K562 (cell line): ENCODE results near the gene MCC. TPM values are rescaled to one million over a fixed set of nuclear protein-coding genes. Genes with fewer than 3 reads are reported as not detected.

Experiments used
- ATAC-seq: fragments of 200-7000 bp; cut with Tn5 transposase; 3 replicates; pipeline ENCODE4 v1.9.1; 2020; ENCODE audit warnings: moderate library complexity
- BruUV-seq: library from RNA; stranded (reverse); fragments of 400-500 nt; replicated peaks from 2 replicates; lab custom pipeline; 2021; lab: Mats Ljungman, UMichigan
- CTCF ChIA-PET: fragments of 300-600 bp; formaldehyde crosslinking; extraction: SDS; loops from one replicate; lab custom pipeline; 2021; ENCODE audit warnings: low intra/inter-chr PET ratio; lab: Yijun Ruan, JAX
- POLR2A ChIA-PET: fragments of 300-600, 350-650 bp; sonication (Branson Sonifier 250); formaldehyde crosslinking; extraction: SDS; loops from one replicate; lab custom pipeline; 2021; ENCODE audit warnings: antibody characterized with exemption, inconsistent platforms; lab: Yijun Ruan, JAX
- DNase-seq, 4 experiments: peaks; one replicate each; pipeline versions ENCODE4 v3.0.0 to v3.0.0-alpha.2; 2011 to 2018; ENCODE audit warnings: low spot score in 3 of 4, mixed read lengths in 3 of 4; ENCODE audit errors: extremely low read depth in 1 of 4
- FAIRE-seq: peaks from 2 replicates; lab custom pipeline; 2011; peaks lifted over from hg19 to GRCh38; lab: Jason Lieb, UNC
- H2AFZ ChIP-seq: 2 replicates; pipeline ENCODE4 v1.6.0; 2011; ENCODE audit warnings: low read depth, low read length, control low read depth, inconsistent platforms
- H3K27ac ChIP-seq: fragments of 200-600 bp; 3 replicates; pipeline ENCODE4 v1.8.0; 2011; ENCODE audit warnings: low read depth, mild to moderate bottlenecking, control low read depth, inconsistent platforms, low read length, moderate library complexity, mixed read lengths; ENCODE audit errors: extremely low read depth
- H3K27me3 ChIP-seq, 2 experiments: fragments of 300-600 bp in 1 of 2; 2 replicates in 1 of 2; 3 replicates in 1 of 2; pipeline versions ENCODE4 v1.6.0 to v1.8.0; 2011; ENCODE audit warnings: inconsistent platforms in 2 of 2, low read length in 2 of 2, mild to moderate bottlenecking in 1 of 2, mixed read lengths in 1 of 2, moderate library complexity in 1 of 2; ENCODE audit not compliant: control insufficient read depth in 2 of 2, insufficient read depth in 2 of 2
- H3K36me3 ChIP-seq: fragments of 300-600 bp; 3 replicates; pipeline ENCODE4 v1.8.0; 2011; ENCODE audit warnings: mild to moderate bottlenecking, low read length, inconsistent platforms; ENCODE audit not compliant: control insufficient read depth, insufficient read depth
- H3K4me1 ChIP-seq, 2 experiments: fragments of 200-600 bp in 1 of 2; replicated peaks in 1 of 2; 2 replicates in 1 of 2; 3 replicates in 1 of 2; pipeline versions ENCODE4 v1.5.1 to v1.8.0; 2011; ENCODE audit warnings: inconsistent platforms in 2 of 2, low read length in 2 of 2, mild to moderate bottlenecking in 1 of 2, mixed read lengths in 1 of 2, moderate library complexity in 1 of 2; ENCODE audit not compliant: control insufficient read depth in 2 of 2, insufficient read depth in 2 of 2
- H3K4me2 ChIP-seq: 2 replicates; pipeline ENCODE4 v1.6.1; 2011; ENCODE audit warnings: low read length, control low read depth, inconsistent platforms, mixed read lengths; ENCODE audit not compliant: insufficient read depth
- H3K4me3 ChIP-seq: fragments of 200-600 bp; sonication (generic), shearing (Covaris generic); 2 replicates; pipeline ENCODE4 v1.5.1; 2016; ENCODE audit warnings: control low read depth, inconsistent platforms
- H3K79me2 ChIP-seq: fragments of 200-600 bp; 3 replicates; pipeline ENCODE4 v1.8.0; 2011; ENCODE audit warnings: low read length, inconsistent platforms; ENCODE audit not compliant: control insufficient read depth, insufficient read depth
- H3K9ac ChIP-seq, 2 experiments: 2 replicates each; pipeline versions ENCODE4 v1.6.0 to v1.6.1; 2011; ENCODE audit warnings: low read depth in 2 of 2, low read length in 2 of 2, control low read depth in 1 of 2, inconsistent platforms in 1 of 2, mild to moderate bottlenecking in 1 of 2, mixed read lengths in 1 of 2; ENCODE audit not compliant: insufficient read depth in 1 of 2
- H3K9me1 ChIP-seq: one replicate; pipeline ENCODE4 v1.6.0; 2011; ENCODE audit warnings: inconsistent platforms, mild to moderate bottlenecking, low read length, moderate library complexity; ENCODE audit not compliant: control insufficient read depth, insufficient read depth
- H3K9me3 ChIP-seq: replicated peaks from 2 replicates; pipeline ENCODE4 v1.5.1; 2011; ENCODE audit warnings: low read depth, low read length, inconsistent platforms; ENCODE audit not compliant: control insufficient read depth, insufficient read depth
- H4K20me1 ChIP-seq: replicated peaks from 2 replicates; pipeline ENCODE4 v1.6.1; 2011; ENCODE audit warnings: low read length, inconsistent platforms, mixed read lengths; ENCODE audit not compliant: control insufficient read depth, insufficient read depth
- ASH1L ChIP-seq: fragments of 450-650 bp; IDR thresholded peaks from 2 replicates; pipeline ENCODE4 v1.6.1; 2018; ENCODE audit warnings: borderline replicate concordance, mild to moderate bottlenecking, low read depth; ENCODE audit not compliant: partially characterized antibody
- CTBP1 ChIP-seq: fragments of 450-650 bp; IDR thresholded peaks from 2 replicates; pipeline ENCODE4 v1.6.1; 2016; ENCODE audit warnings: borderline replicate concordance
- EZH2 ChIP-seq: IDR thresholded peaks from 2 replicates; pipeline ENCODE4 v1.6.1; 2012; ENCODE audit warnings: low read depth, mild to moderate bottlenecking, inconsistent platforms, low read length, borderline replicate concordance
- HNRNPUL1 ChIP-seq: fragments of 200-400 bp; formaldehyde crosslinking; IDR thresholded peaks from 2 replicates; pipeline ENCODE4 v1.6.1; 2017; ENCODE audit warnings: low read length
- MECOM ChIP-seq: fragments of 250-450 bp; sonication (Bioruptor Pico); IDR thresholded peaks from 2 replicates; pipeline ENCODE4 v1.8.0; 2022; ENCODE audit warnings: inconsistent platforms
- STAG1 ChIP-seq: sonication (generic); formaldehyde crosslinking; IDR thresholded peaks from 2 replicates; pipeline ENCODE4 v1.5.0; 2020; ENCODE audit warnings: missing genetic modification reagents, borderline replicate concordance
- ZNF324 ChIP-seq: fragments of 250-450 bp; sonication (Bioruptor Pico); IDR thresholded peaks from 2 replicates; pipeline ENCODE4 v1.4.0; 2020; ENCODE audit warnings: mild to moderate bottlenecking
- ZNF347 ChIP-seq: fragments of 450-650 bp; formaldehyde crosslinking; IDR thresholded peaks from 2 replicates; pipeline ENCODE4 v1.4.0; 2020; ENCODE audit warnings: low read depth, mild to moderate bottlenecking, moderate library complexity
- WGBS: fragments of 100-300 bp; shearing (Covaris generic); methylation state at CpG from one replicate; pipeline ENCODE4 v1.1.6; 2016; ENCODE audit warnings: low coverage, mixed read lengths; ENCODE audit not compliant: insufficient coverage; ENCODE audit errors: missing lambda C conversion rate; 5-methylcytosine and 5-hydroxymethylcytosine counted together
- in situ Hi-C: fragments of 300-500 bp; cut with MboI; formaldehyde crosslinking; loops from 4 replicates; pipeline ENCODE4 v1.15.0; 2018; ENCODE audit warnings: inconsistent platforms, mixed read lengths
- intact Hi-C: fragments of 100-400 bp; cut with micrococcal nuclease; formaldehyde crosslinking; loops from 2 replicates; pipeline ENCODE4 v1.14.2; 2022
- polyA plus RNA-seq, 8 experiments: library from polyadenylated mRNA; depleted of rRNA in 4 of 8; stranded (reverse) in 5 of 8; unstranded in 3 of 8; fragments of >200 nt; fragmentation: Nextera tagmentation in 2 of 8; fragmentation: Illumina TruSeq in 1 of 8; extraction: Ambion mirVana in 2 of 8; extraction: Trizol in 1 of 8; gene quantifications; 2 replicates each; pipeline versions ENCODE4 v1.2.1 to v1.2.3, GENCODE V29; 2011 to 2014; ENCODE audit warnings: inconsistent platforms in 1 of 8, missing spikeins in 1 of 8
- total RNA-seq, 7 experiments: library from RNA; depleted of rRNA in 6 of 7; stranded (reverse); fragments of >200 nt in 6 of 7; fragmentation: Illumina TruSeq in 2 of 7; extraction: Trizol in 2 of 7; gene quantifications; 2 replicates each; pipeline versions ENCODE4 v1.2.1 to v1.2.3, GENCODE V29; 2011 to 2021; ENCODE audit warnings: low replicate concordance in 1 of 7
- TF ChIP-seq, protein P1 (sequence below): fragments of 450-650 bp; IDR thresholded peaks from 2 replicates; pipeline ENCODE4 v1.6.1; 2017; ENCODE audit warnings: antibody characterized with exemption
- TF ChIP-seq, protein P2 (sequence below), 3 experiments: fragments of 200-800 bp in 1 of 3; sonication (Bioruptor generic) in 1 of 3; sonication (generic) in 1 of 3; formaldehyde crosslinking in 1 of 3; IDR thresholded peaks; 2 replicates each; pipeline versions ENCODE4 v1.6.1 to v1.8.0; 2016 to 2022; ENCODE audit warnings: mild to moderate bottlenecking in 2 of 3, missing compliant biosample characterization in 2 of 3, missing genetic modification characterization in 2 of 3, missing genetic modification reagents in 1 of 3
- TF ChIP-seq, protein P3 (sequence below): sonication (generic); formaldehyde crosslinking; IDR thresholded peaks from 2 replicates; pipeline ENCODE4 v1.8.0; 2022; ENCODE audit warnings: mild to moderate bottlenecking, missing genetic modification reagents

The MCC gene
- total and polyA plus RNA-seq, 9 of the 15 experiments (the other 6 are each of a cell fraction or from before 2014, with no cell fraction given) = 0.04 to 0.24 (median 0.06) TPM; not detected in 1

DNA sequence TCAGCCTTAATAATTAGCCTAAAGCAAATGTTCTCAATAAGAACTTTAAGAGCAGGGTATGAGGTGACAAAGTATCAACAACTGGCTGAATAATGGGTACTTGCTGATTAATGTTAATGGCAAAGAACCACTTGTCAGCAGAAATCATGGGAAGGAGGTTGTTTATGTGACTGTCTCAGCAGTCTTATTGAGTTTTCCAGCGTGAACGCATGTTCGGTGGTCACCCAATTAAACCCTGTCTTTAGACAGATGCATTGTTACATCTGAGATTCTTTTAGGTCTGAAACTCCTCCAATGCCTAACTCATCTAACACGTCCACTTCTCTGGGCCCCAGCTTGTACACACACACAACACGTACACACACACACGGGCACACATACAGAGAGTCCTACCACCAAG, 35.3 kb downstream of the MCC start:
- no peak for TF ChIP-seq ZNF347 (CRISPR knock-in tag)
- TF ChIP-seq, protein P1, sequence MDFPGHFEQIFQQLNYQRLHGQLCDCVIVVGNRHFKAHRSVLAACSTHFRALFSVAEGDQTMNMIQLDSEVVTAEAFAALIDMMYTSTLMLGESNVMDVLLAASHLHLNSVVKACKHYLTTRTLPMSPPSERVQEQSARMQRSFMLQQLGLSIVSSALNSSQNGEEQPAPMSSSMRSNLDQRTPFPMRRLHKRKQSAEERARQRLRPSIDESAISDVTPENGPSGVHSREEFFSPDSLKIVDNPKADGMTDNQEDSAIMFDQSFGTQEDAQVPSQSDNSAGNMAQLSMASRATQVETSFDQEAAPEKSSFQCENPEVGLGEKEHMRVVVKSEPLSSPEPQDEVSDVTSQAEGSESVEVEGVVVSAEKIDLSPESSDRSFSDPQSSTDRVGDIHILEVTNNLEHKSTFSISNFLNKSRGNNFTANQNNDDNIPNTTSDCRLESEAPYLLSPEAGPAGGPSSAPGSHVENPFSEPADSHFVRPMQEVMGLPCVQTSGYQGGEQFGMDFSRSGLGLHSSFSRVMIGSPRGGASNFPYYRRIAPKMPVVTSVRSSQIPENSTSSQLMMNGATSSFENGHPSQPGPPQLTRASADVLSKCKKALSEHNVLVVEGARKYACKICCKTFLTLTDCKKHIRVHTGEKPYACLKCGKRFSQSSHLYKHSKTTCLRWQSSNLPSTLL = no peak
- ChIA-PET CTCF (no interaction called here), POLR2A (no interaction called here)
- H3K4me1 ChIP-seq = no peaks in the 10 kb centered on the region
- ATAC-seq (no peak), FAIRE-seq (no peak), DNase-seq (no peak)
- H3K9me1 ChIP-seq = no peaks in the 10 kb centered on the region
- no peak overlapping the region for H3K4me2 ChIP-seq
- no peaks in the 10 kb centered on the region for H3K36me3 ChIP-seq
- H2AFZ ChIP-seq = no peak overlapping the region
- 0% methylated on average over 6 of the region's 6 CpGs for WGBS
- H3K27ac ChIP-seq = no peak overlapping the region
- BruUV-seq = no TSS peak
- H3K9ac ChIP-seq = no peak overlapping the region
- no peaks in the 10 kb centered on the region for H4K20me1 ChIP-seq
- in situ Hi-C loops = no loop called here
- no peak overlapping the region for H3K4me3 ChIP-seq
- intact Hi-C loops = no loop called here
- H3K9me3 ChIP-seq = no peaks in the 10 kb centered on the region
- no peaks in the 10 kb centered on the region for H3K79me2 ChIP-seq
- H3K27me3 ChIP-seq = peaks cover 0 to 15% of the 10 kb centered on the region in 2 experiments; a peak in 3 of 5 replicates

DNA sequence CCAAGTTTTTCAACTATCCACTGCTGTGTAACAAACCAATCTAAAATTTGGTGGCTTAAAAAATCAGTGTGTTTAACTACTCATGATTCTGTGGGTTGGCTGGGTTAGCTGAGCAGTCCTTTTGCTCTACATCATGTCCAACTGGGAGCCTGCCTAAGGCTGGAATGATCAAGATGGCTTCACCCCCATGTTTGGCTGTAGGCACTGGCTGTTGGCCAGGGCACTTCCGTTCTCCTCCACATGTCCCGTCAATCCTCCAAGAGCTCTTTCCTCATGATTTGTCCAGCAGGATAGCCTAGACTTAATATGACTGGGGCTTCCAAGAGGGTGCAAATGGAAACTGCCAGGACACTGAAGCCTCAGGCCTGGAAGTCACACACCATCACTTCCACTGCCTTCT, 36.5 kb downstream of the MCC start:
- no TSS peak for BruUV-seq
- TF ChIP-seq MECOM (CRISPR knock-in tag) = no peak
- TF ChIP-seq HNRNPUL1 = no peak
- no peak for TF ChIP-seq CTBP1
- TF ChIP-seq ASH1L = no peak
- TF ChIP-seq EZH2 = no peak
- TF ChIP-seq STAG1 (CRISPR knock-in tag) = no peak
- TF ChIP-seq, protein P2, sequence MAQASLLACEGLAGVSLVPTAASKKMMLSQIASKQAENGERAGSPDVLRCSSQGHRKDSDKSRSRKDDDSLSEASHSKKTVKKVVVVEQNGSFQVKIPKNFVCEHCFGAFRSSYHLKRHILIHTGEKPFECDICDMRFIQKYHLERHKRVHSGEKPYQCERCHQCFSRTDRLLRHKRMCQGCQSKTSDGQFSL (CRISPR knock-in tag; IDR thresholded peaks at IDR 0.05) = no peak
- TF ChIP-seq, protein P2 (tag; IDR thresholded peaks at IDR 0.05) = no peak
- TF ChIP-seq, protein P3, sequence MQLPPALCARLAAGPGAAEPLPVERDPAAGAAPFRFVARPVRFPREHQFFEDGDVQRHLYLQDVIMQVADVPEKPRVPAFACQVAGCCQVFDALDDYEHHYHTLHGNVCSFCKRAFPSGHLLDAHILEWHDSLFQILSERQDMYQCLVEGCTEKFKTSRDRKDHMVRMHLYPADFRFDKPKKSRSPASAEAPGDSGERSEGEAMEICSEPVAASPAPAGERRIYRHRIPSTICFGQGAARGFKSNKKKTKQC (CRISPR knock-in tag) = no peak
- no peak for TF ChIP-seq ZNF324
- Histone ChIP-seq H3K9me3 (no peaks in the 10 kb centered on the region), H3K4me2 (no peak overlapping the region), H3K27ac (no peak overlapping the region), H3K9me1 (no peaks in the 10 kb centered on the region), H3K4me3 (no peak overlapping the region), H3K9ac (no peak overlapping the region), H3K27me3 (peaks cover 0 to 15% of the 10 kb centered on the region in 2 experiments; a peak in 3 of 5 replicates), H3K79me2 (no peaks in the 10 kb centered on the region), H3K4me1 (no peaks in the 10 kb centered on the region), H3K36me3 (no peaks in the 10 kb centered on the region), H4K20me1 (no peaks in the 10 kb centered on the region), H2AFZ (no peak overlapping the region)
- ATAC-seq (no peak), FAIRE-seq (no peak), DNase-seq (no peak)
- ChIA-PET POLR2A (no interaction called here), CTCF (no interaction called here)
- intact Hi-C loops (no loop called here), in situ Hi-C loops (no loop called here)
- 0% methylated on average over 2 of the region's 2 CpGs for WGBS
